ENCODE results near the gene SAAL1.

SAAL1 gene

DNA sequence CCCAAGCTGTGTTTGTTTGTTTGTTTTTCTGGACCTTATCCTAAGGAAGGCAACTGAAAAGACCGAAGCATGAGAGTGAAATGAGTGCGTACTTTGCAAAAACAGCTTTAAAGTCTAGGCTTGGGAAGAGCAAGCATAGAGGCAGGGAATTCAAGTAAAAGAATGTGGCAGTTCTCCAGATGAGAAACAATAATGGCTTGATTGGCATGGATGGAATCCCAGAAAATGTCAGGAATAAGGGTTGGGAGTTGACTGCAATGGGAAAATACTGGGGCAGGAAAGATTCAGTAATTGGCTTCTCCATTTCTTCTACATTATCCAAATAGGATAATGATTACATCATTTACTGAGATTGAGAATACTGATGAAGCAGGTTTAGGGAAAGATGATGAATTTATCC lies 17.5 kb downstream of the SAAL1 start:
- H2BK5ac ChIP-seq (ENCODE audit: low read depth, low read length, poor library complexity, severe bottlenecking) = no peak overlapping the region
- H2BK12ac ChIP-seq (ENCODE audit: low read length in 2 of 2) = no peak overlapping the region
- no peak overlapping the region for H4K8ac ChIP-seq (ENCODE audit: low read length)
- no peak overlapping the region for H3K4me2 ChIP-seq (ENCODE audit: low read length, poor library complexity, severe bottlenecking)
- H2AFZ ChIP-seq (ENCODE audit: low read depth, low read length) = no peak overlapping the region
- DNase-seq = no peak
- no peak overlapping the region for H3K23ac ChIP-seq (ENCODE audit: low read length in 2 of 2)
- H3K18ac ChIP-seq (ENCODE audit: low read depth in 1 of 2, low read length in 2 of 2) = no peak overlapping the region
- no peaks in the 10 kb centered on the region for H3K4me1 ChIP-seq (ENCODE audit: control insufficient read depth, insufficient read depth, low read depth, low read length)
- no peaks in the 10 kb centered on the region for H3K9me3 ChIP-seq (ENCODE audit: control insufficient read depth, low read length)
- H3K79me1 ChIP-seq (replicated peaks; ENCODE audit: low read length, poor library complexity, severe bottlenecking) = peaks cover 16% of the 10 kb centered on the region
- H3K27me3 ChIP-seq (ENCODE audit: control insufficient read depth in 1 of 2, insufficient read depth in 1 of 2, low read length in 2 of 2) = no peaks in the 10 kb centered on the region
- no peak overlapping the region for H2BK15ac ChIP-seq (ENCODE audit: low read depth, poor library complexity, severe bottlenecking)
- H3K14ac ChIP-seq (ENCODE audit: low read length in 2 of 2) = no peak overlapping the region
- no peak overlapping the region for H3K4me3 ChIP-seq (ENCODE audit: insufficient read depth in 1 of 2, low read depth in 1 of 2, low read length in 2 of 2)
- no peak overlapping the region for H2AK5ac ChIP-seq (ENCODE audit: low read length, severe bottlenecking)
- H3K27ac ChIP-seq (ENCODE audit: low read length, poor library complexity, severe bottlenecking) = no peak overlapping the region
- H3K9ac ChIP-seq (ENCODE audit: low read length) = no peak overlapping the region
- H4K91ac ChIP-seq (ENCODE audit: low read length) = no peak overlapping the region
- 99% methylated on average over 2 of the region's 2 CpGs for WGBS
- peaks cover 12 to 73% of the 10 kb centered on the region in 2 experiments for H3K36me3 ChIP-seq (ENCODE audit: control insufficient read depth in 1 of 2, insufficient read depth in 2 of 2, low read depth in 1 of 2, low read length in 2 of 2)
- H2BK120ac ChIP-seq (ENCODE audit: low read depth, low read length) = no peak overlapping the region
- H3K4ac ChIP-seq (ENCODE audit: low read depth in 1 of 2, low read length in 2 of 2) = no peak overlapping the region

DNA sequence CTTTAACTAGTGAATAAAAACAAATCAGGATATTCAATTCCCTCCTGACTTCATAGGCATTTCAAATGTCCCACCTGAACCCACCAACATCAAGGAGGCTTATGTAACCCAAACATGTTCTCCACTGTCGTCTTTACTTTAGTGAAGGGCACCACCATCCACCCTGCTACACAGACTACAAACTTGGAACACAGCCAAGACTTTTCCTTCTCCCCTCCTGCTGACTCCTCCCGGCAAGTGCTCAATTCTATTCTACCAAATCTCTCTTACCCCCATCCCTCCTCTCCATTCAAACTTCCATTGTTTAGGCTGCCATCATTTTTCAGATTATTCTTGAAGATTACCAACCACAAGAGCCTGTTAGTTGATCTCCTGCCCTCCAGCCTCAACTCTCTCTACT lies 24.3 kb downstream of the SAAL1 start:
- Histone ChIP-seq H2AFZ (ENCODE audit: low read depth, low read length) (no peak overlapping the region), H3K18ac (ENCODE audit: low read depth in 1 of 2, low read length in 2 of 2) (no peak overlapping the region), H3K79me1 (replicated peaks; ENCODE audit: low read length, poor library complexity, severe bottlenecking) (peaks cover 4% of the 10 kb centered on the region), H4K91ac (ENCODE audit: low read length) (no peak overlapping the region), H3K4me1 (ENCODE audit: control insufficient read depth, insufficient read depth, low read depth, low read length) (no peaks in the 10 kb centered on the region), H2BK120ac (ENCODE audit: low read depth, low read length) (no peak overlapping the region), H3K9ac (ENCODE audit: low read length) (no peak overlapping the region), H3K14ac (ENCODE audit: low read length in 2 of 2) (no peak overlapping the region), H2AK5ac (ENCODE audit: low read length, severe bottlenecking) (no peak overlapping the region), H3K4me3 (ENCODE audit: insufficient read depth in 1 of 2, low read depth in 1 of 2, low read length in 2 of 2) (no peak overlapping the region), H2BK12ac (ENCODE audit: low read length in 2 of 2) (no peak overlapping the region), H3K9me3 (ENCODE audit: control insufficient read depth, low read length) (no peaks in the 10 kb centered on the region), H3K23ac (ENCODE audit: low read length in 2 of 2) (no peak overlapping the region), H4K8ac (ENCODE audit: low read length) (no peak overlapping the region), H3K27ac (ENCODE audit: low read length, poor library complexity, severe bottlenecking) (no peak overlapping the region), H3K4me2 (ENCODE audit: low read length, poor library complexity, severe bottlenecking) (no peak overlapping the region), H2BK5ac (ENCODE audit: low read depth, low read length, poor library complexity, severe bottlenecking) (no peak overlapping the region), H3K4ac (ENCODE audit: low read depth in 1 of 2, low read length in 2 of 2) (no peak overlapping the region), H3K36me3 (ENCODE audit: control insufficient read depth in 1 of 2, insufficient read depth in 2 of 2, low read depth in 1 of 2, low read length in 2 of 2) (peaks cover 10 to 44% of the 10 kb centered on the region in 2 experiments), H2BK15ac (ENCODE audit: low read depth, poor library complexity, severe bottlenecking) (no peak overlapping the region), H3K27me3 (ENCODE audit: control insufficient read depth in 1 of 2, insufficient read depth in 1 of 2, low read length in 2 of 2) (no peaks in the 10 kb centered on the region)
- WGBS = 96% methylated on average over 2 of the region's 2 CpGs
- no peak for DNase-seq

DNA sequence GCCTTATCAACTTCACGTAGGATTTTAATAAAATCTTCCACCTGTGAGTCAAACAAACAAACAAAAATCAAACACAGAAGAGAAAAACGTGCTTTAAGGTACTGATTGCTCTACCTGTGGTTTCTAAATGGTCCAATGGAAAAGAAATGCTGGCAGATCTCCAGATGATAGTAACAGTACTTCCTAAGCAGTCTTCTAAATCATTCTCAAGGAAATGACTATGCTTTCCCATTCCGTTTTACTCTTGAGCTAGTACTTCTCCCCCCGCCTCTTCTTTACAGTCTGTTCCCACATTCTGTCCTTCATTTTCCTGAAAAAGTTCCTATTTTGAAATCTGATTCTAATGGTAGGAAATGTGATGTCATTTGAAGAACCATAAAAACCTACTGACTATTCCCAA lies 25.4 kb downstream of the SAAL1 start:
- H2BK12ac ChIP-seq (ENCODE audit: low read length in 2 of 2) = no peak overlapping the region
- no peak for DNase-seq
- H2BK120ac ChIP-seq (ENCODE audit: low read depth, low read length) = no peak overlapping the region
- H3K79me1 ChIP-seq (replicated peaks; ENCODE audit: low read length, poor library complexity, severe bottlenecking) = peaks cover 1% of the 10 kb centered on the region
- 73% methylated on average over 3 of the region's 4 CpGs for WGBS
- H3K27ac ChIP-seq (ENCODE audit: low read length, poor library complexity, severe bottlenecking) = no peak overlapping the region
- H3K4me3 ChIP-seq (ENCODE audit: insufficient read depth in 1 of 2, low read depth in 1 of 2, low read length in 2 of 2) = no peak overlapping the region
- no peak overlapping the region for H2AK5ac ChIP-seq (ENCODE audit: low read length, severe bottlenecking)
- H3K4me2 ChIP-seq (ENCODE audit: low read length, poor library complexity, severe bottlenecking) = no peak overlapping the region
- H2BK5ac ChIP-seq (ENCODE audit: low read depth, low read length, poor library complexity, severe bottlenecking) = no peak overlapping the region
- H3K9ac ChIP-seq (ENCODE audit: low read length) = no peak overlapping the region
- H3K36me3 ChIP-seq (ENCODE audit: control insufficient read depth in 1 of 2, insufficient read depth in 2 of 2, low read depth in 1 of 2, low read length in 2 of 2) = peaks cover 5 to 35% of the 10 kb centered on the region in 2 experiments
- no peak overlapping the region for H3K14ac ChIP-seq (ENCODE audit: low read length in 2 of 2)
- no peak overlapping the region for H2AFZ ChIP-seq (ENCODE audit: low read depth, low read length)
- H3K9me3 ChIP-seq (ENCODE audit: control insufficient read depth, low read length) = no peaks in the 10 kb centered on the region
- H3K4ac ChIP-seq (ENCODE audit: low read depth in 1 of 2, low read length in 2 of 2) = no peak overlapping the region
- no peak overlapping the region for H4K8ac ChIP-seq (ENCODE audit: low read length)
- H3K23ac ChIP-seq (ENCODE audit: low read length in 2 of 2) = no peak overlapping the region
- H4K91ac ChIP-seq (ENCODE audit: low read length) = no peak overlapping the region
- H3K27me3 ChIP-seq (ENCODE audit: control insufficient read depth in 1 of 2, insufficient read depth in 1 of 2, low read length in 2 of 2) = no peaks in the 10 kb centered on the region
- no peak overlapping the region for H3K18ac ChIP-seq (ENCODE audit: low read depth in 1 of 2, low read length in 2 of 2)
- H3K4me1 ChIP-seq (ENCODE audit: control insufficient read depth, insufficient read depth, low read depth, low read length) = no peaks in the 10 kb centered on the region
- H2BK15ac ChIP-seq (ENCODE audit: low read depth, poor library complexity, severe bottlenecking) = no peak overlapping the region

DNA sequence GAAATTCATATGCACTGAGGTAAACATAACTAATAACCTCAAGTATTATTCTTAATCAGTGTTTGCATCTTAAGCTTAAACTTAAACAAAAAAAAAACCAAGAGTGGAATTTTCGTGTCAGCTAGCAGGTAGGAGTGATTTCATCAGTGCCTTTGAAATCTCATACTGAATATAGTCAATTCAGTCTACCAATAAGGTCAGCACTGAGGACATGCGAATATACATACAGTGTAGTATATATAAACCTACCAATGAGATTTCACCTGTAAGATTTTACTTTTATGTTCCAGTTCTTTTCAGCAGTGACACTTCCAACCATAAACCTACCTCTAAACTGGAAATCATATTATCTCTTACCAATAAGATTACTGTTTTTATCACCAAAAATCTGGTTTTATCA lies 27.0 kb downstream of the SAAL1 start:
- Histone ChIP-seq H3K27ac (ENCODE audit: low read length, poor library complexity, severe bottlenecking) (no peak overlapping the region), H2AFZ (ENCODE audit: low read depth, low read length) (no peak overlapping the region), H2BK5ac (ENCODE audit: low read depth, low read length, poor library complexity, severe bottlenecking) (no peak overlapping the region), H2BK12ac (ENCODE audit: low read length in 2 of 2) (no peak overlapping the region), H3K79me1 (replicated peaks; ENCODE audit: low read length, poor library complexity, severe bottlenecking) (peaks cover under 1% of the 10 kb centered on the region), H2BK15ac (ENCODE audit: low read depth, poor library complexity, severe bottlenecking) (no peak overlapping the region), H3K4me3 (ENCODE audit: insufficient read depth in 1 of 2, low read depth in 1 of 2, low read length in 2 of 2) (no peak overlapping the region), H4K91ac (ENCODE audit: low read length) (no peak overlapping the region), H3K4me1 (ENCODE audit: control insufficient read depth, insufficient read depth, low read depth, low read length) (peaks cover 3% of the 10 kb centered on the region), H3K9me3 (ENCODE audit: control insufficient read depth, low read length) (no peaks in the 10 kb centered on the region), H2AK5ac (ENCODE audit: low read length, severe bottlenecking) (no peak overlapping the region), H3K4me2 (ENCODE audit: low read length, poor library complexity, severe bottlenecking) (no peak overlapping the region), H3K9ac (ENCODE audit: low read length) (no peak overlapping the region), H3K18ac (ENCODE audit: low read depth in 1 of 2, low read length in 2 of 2) (no peak overlapping the region), H3K4ac (ENCODE audit: low read depth in 1 of 2, low read length in 2 of 2) (no peak overlapping the region), H4K8ac (ENCODE audit: low read length) (no peak overlapping the region), H3K27me3 (ENCODE audit: control insufficient read depth in 1 of 2, insufficient read depth in 1 of 2, low read length in 2 of 2) (no peaks in the 10 kb centered on the region), H3K23ac (ENCODE audit: low read length in 2 of 2) (no peak overlapping the region), H2BK120ac (ENCODE audit: low read depth, low read length) (no peak overlapping the region), H3K36me3 (ENCODE audit: control insufficient read depth in 1 of 2, insufficient read depth in 2 of 2, low read depth in 1 of 2, low read length in 2 of 2) (peaks cover 3 to 32% of the 10 kb centered on the region in 2 experiments), H3K14ac (ENCODE audit: low read length in 2 of 2) (no peak overlapping the region)
- no peak for DNase-seq
- 94% methylated on average over 1 of the region's 2 CpGs for WGBS
